HL-60 (cell line): ENCODE data around the gene CFAP46.
A peak's percentile ranks its signal among the peaks of the same experiment; 100 is the strongest.
"Not testable (repeated sequence)": the region's sequence is repeated elsewhere in the genome, so short reads cannot be mapped to it uniquely, and the experiment has no call there.

ENCODE experiments used
- DNase-seq, 2 experiments: peaks; one replicate each; pipeline ENCODE4 v3.0.0-alpha.2; 2010 to 2020; ENCODE audit warnings: low read depth in 1 of 2, low spot score in 1 of 2
- H3K27ac ChIP-seq: fragments of 250-450 bp; sonication (Bioruptor Pico); replicated peaks from 2 replicates; pipeline ENCODE4 v1.5.1; 2020; ENCODE audit warnings: mild to moderate bottlenecking, moderate library complexity
- H3K27me3 ChIP-seq: fragments of 250-450 bp; sonication (Bioruptor Pico); 2 replicates; pipeline ENCODE4 v1.5.1; 2021; ENCODE audit warnings: mild to moderate bottlenecking, moderate library complexity; ENCODE audit not compliant: insufficient read depth, poor library complexity, severe bottlenecking
- H3K4me3 ChIP-seq: replicated peaks from 2 replicates; pipeline ENCODE4 v1.5.1; 2011; ENCODE audit warnings: mild to moderate bottlenecking, control low read depth, low read length; ENCODE audit not compliant: insufficient read depth
- CTCF ChIP-seq: IDR thresholded peaks from one replicate; pipeline ENCODE4 v1.5.1; 2011; ENCODE audit warnings: low read length, control low read depth, inconsistent platforms; ENCODE audit not compliant: insufficient read depth
- GABPA ChIP-seq: IDR thresholded peaks from 2 replicates; pipeline ENCODE4 v1.6.1; 2012; ENCODE audit warnings: low read depth
- POLR2AphosphoS5 ChIP-seq: IDR thresholded peaks from 2 replicates; pipeline ENCODE4 v1.6.1; 2012; ENCODE audit warnings: low read depth
- SPI1 ChIP-seq: IDR thresholded peaks from 2 replicates; pipeline ENCODE4 v1.6.1; 2012; ENCODE audit warnings: low read depth, mild to moderate bottlenecking, borderline replicate concordance
- TF ChIP-seq, protein P1 (sequence below): IDR thresholded peaks from 2 replicates; pipeline ENCODE4 v1.6.1; 2012; ENCODE audit warnings: low read depth; ENCODE audit not compliant: insufficient replicate concordance

CFAP46 gene

DNA sequence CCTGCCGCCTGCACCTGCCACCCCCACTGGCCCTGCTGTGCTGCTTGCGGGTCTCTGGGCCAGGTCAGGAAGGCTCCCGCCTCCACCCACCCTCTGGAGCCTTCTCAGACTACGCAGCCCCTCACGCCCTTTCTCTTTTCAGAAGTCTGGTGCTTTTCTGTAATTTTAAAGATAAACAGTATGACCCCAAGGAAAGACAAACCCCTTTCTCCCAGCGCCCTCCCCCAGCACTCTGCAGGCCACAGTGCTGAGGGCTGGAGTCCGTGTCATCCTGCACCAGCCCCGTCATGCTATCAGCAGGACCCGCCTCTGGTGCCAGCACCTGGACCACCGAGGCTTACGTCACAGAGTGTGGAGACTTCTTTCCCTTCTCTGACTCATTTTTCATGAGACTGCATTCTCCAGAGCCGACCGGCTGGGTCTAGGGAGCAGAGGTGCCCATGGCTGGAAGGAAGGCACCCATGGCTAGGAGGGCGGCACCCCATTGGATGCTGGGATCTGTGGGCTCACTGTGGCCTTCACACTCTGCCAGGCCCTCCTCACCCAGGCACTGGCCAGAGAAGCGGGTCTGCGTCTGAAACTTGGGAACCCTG lies 53.4 kb downstream of the CFAP46 start:
- DNase-seq: no peak
- Histone ChIP-seq H3K27me3 (peaks cover 12% of the 10 kb centered on the region), H3K4me3 (no peak overlapping the region), H3K27ac (no peak overlapping the region)
- TF ChIP-seq, protein P1, sequence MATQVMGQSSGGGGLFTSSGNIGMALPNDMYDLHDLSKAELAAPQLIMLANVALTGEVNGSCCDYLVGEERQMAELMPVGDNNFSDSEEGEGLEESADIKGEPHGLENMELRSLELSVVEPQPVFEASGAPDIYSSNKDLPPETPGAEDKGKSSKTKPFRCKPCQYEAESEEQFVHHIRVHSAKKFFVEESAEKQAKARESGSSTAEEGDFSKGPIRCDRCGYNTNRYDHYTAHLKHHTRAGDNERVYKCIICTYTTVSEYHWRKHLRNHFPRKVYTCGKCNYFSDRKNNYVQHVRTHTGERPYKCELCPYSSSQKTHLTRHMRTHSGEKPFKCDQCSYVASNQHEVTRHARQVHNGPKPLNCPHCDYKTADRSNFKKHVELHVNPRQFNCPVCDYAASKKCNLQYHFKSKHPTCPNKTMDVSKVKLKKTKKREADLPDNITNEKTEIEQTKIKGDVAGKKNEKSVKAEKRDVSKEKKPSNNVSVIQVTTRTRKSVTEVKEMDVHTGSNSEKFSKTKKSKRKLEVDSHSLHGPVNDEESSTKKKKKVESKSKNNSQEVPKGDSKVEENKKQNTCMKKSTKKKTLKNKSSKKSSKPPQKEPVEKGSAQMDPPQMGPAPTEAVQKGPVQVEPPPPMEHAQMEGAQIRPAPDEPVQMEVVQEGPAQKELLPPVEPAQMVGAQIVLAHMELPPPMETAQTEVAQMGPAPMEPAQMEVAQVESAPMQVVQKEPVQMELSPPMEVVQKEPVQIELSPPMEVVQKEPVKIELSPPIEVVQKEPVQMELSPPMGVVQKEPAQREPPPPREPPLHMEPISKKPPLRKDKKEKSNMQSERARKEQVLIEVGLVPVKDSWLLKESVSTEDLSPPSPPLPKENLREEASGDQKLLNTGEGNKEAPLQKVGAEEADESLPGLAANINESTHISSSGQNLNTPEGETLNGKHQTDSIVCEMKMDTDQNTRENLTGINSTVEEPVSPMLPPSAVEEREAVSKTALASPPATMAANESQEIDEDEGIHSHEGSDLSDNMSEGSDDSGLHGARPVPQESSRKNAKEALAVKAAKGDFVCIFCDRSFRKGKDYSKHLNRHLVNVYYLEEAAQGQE: no peak
- no peak for TF ChIP-seq GABPA
- TF ChIP-seq SPI1: no peak
- TF ChIP-seq POLR2AphosphoS5: no peak
- TF ChIP-seq CTCF: no peak

- H3K27me3 ChIP-seq, H3K4me3 ChIP-seq, H3K27ac ChIP-seq, DNase-seq: not testable (repeated sequence)
Measured at GRCh38 chr10:132888446-132888845, 53.9 kb downstream of the CFAP46 start.

- DNase-seq: peak in 1 of 2 experiments; percentile 12
- no peak for TF ChIP-seq SPI1
- TF ChIP-seq CTCF: no peak
- TF ChIP-seq GABPA: no peak
- TF ChIP-seq POLR2AphosphoS5: no peak
- H3K27ac ChIP-seq: no peak overlapping the region
- H3K27me3 ChIP-seq: peaks cover 5% of the 10 kb centered on the region
- H3K4me3 ChIP-seq: no peak overlapping the region
Measured at GRCh38 chr10:132886211-132887099, 55.9 kb downstream of the CFAP46 start.

DNA sequence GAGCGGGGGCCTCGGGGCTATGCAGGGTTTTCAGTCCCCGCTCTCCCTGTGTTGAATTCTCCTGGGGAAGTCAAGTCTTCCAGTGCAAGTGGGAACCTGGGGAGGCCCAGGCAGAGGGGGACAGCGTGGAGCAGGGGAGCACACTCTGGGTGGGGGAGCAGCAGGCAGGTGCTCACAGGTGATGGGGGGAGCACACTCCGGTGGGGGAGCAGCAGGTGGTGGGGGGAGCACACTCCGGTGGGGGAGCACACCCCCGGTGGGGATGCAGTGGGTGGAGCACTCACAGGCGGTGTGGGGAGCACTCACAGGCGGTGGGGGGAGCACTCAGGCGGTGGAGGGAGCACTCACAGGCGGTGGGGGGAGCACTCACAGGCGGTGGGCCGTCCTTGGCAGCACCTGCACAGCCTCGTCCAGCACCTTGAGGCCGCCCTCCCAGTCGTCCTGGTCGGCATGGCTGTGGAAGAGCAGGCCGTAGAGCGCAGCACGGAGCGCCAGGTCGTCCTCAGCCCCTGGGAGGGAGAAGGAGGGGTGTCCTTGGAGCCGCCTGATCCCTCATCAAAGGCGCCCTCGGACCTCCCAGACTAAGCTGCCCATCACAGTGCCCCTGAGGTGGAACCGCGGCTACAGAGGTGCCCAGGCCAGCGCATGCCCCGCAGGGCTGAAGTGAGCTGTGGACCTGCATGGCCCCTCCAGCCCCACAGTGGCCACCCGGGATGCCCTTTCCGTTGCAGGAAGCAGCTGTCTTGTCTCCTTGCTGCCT lies 56.7 kb downstream of the CFAP46 start:
- Histone ChIP-seq H3K27ac (no peak overlapping the region), H3K27me3 (peaks cover 5% of the 10 kb centered on the region), H3K4me3 (no peak overlapping the region)
- no peak for TF ChIP-seq GABPA
- no peak for TF ChIP-seq SPI1
- TF ChIP-seq POLR2AphosphoS5: no peak
- no peak for TF ChIP-seq CTCF
- TF ChIP-seq, protein P1: no peak
- no peak for DNase-seq
